ENCODE measurements around the gene MIA. TPM values are rescaled to one million over a fixed set of nuclear protein-coding genes. Genes with fewer than 3 reads are reported as not detected.
A peak's percentile ranks its signal among the peaks of the same experiment; 100 is the strongest.

The MIA gene
- total RNA-seq, 1 donor: not detected

DNA sequence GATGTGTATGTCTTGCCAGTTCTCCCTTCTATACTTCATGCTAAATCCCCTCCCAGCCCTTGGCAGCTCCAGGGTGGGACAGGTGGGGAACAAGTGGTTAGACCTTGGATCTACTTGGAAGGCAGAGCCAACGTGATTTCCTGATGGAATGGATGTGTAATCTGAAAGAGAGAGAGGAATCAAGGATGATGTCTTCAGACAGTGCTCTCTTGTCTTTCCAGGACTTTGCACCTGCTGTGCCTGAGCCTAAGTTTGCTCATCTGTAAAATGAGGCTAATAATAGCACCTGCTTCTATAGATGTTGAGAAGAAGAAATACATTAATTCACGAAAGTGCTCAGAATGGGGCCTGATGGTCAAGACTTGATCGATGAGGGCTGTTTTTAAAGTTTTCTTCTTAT lies 16.7 kb downstream of the MIA start:
- no peak for DNase-seq (ENCODE audit: low read depth)
- TF ChIP-seq, protein P1, sequence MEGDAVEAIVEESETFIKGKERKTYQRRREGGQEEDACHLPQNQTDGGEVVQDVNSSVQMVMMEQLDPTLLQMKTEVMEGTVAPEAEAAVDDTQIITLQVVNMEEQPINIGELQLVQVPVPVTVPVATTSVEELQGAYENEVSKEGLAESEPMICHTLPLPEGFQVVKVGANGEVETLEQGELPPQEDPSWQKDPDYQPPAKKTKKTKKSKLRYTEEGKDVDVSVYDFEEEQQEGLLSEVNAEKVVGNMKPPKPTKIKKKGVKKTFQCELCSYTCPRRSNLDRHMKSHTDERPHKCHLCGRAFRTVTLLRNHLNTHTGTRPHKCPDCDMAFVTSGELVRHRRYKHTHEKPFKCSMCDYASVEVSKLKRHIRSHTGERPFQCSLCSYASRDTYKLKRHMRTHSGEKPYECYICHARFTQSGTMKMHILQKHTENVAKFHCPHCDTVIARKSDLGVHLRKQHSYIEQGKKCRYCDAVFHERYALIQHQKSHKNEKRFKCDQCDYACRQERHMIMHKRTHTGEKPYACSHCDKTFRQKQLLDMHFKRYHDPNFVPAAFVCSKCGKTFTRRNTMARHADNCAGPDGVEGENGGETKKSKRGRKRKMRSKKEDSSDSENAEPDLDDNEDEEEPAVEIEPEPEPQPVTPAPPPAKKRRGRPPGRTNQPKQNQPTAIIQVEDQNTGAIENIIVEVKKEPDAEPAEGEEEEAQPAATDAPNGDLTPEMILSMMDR (IDR thresholded peaks at IDR 0.05; ENCODE audit: insufficient read depth, low read length): no peak
- no peak overlapping the region for H3K4me3 ChIP-seq (ENCODE audit: low read depth, low read length)

DNA sequence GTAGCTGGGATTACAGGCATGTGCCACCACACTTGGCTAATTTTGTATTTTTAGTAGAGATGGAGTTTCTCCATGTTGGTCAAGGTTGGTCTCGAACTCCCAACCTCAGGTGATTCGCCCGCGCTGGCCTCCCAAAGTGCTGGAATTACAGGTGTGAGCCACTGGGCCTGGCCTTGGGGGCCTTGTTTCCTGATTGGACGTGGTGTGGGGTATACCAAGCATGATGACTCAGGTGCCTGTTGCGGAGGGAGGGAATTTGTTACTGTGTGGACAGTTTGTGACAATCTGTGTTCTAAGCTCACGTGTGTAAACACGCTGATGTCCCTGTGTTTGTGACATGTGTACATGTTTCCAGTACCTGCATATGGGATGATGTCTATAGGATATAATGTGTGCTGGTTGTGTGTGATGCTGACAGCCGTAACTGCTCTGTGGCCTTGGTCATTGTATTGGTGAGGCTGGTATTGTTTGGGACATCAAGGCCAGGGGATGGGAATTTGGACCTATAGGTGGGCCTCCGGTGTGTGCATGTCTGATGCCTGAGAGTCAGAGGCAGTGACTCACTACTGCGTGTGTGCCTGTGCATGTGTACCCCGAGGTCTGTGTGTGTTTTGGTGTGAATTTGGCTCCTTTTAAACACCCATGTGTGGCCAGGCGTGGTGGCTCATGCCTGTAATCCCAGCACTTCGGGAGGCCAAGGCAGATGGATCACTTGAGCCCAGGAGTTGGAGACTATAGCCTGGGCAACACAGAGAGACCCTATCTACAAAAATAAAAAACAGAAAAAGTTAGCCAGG lies 22.0 kb downstream of the MIA start:
- TF ChIP-seq, protein P1 (IDR thresholded peaks at IDR 0.05; ENCODE audit: insufficient read depth, low read length): no peak

GRCh38 chr19:40797963-40798682 lies 22.8 kb downstream of the MIA start:
- peak overlapping the region; percentile 63 for H3K4me3 ChIP-seq (ENCODE audit: low read depth, low read length)
- TF ChIP-seq, protein P1 (IDR thresholded peaks at IDR 0.05; ENCODE audit: insufficient read depth, low read length): peak; percentile 64
- peak; percentile 50 for DNase-seq (ENCODE audit: low read depth)

More for the DNA sequence above, 22.0 kb downstream of the MIA start:
- H3K4me3 ChIP-seq (ENCODE audit: low read depth, low read length): no peak overlapping the region
- no peak for DNase-seq (ENCODE audit: low read depth)

GRCh38 chr19:40798683-40799557 lies 23.6 kb downstream of the MIA start, which contains the start of gene EGLN2:
EGLN2 (plus strand) TSS chr19:40799191; CDS start chr19:40800573, 1,382 bp downstream.
- DNase-seq (ENCODE audit: low read depth): peak; percentile 99
- TF ChIP-seq, protein P1 (IDR thresholded peaks at IDR 0.05; ENCODE audit: insufficient read depth, low read length): no peak
- H3K4me3 ChIP-seq (ENCODE audit: low read depth, low read length): peak within 1 kb of the TSS; percentile 86

GRCh38 chr19:40799558-40800338 lies 24.4 kb downstream of the MIA start:
- TF ChIP-seq, protein P1 (IDR thresholded peaks at IDR 0.05; ENCODE audit: insufficient read depth, low read length): no peak
- no peak for DNase-seq (ENCODE audit: low read depth)
- H3K4me3 ChIP-seq (ENCODE audit: low read depth, low read length): peak overlapping the region; percentile 86

Measured in fibroblast of the aortic adventitia (primary cell).